GM19023 (cell line): Measurements from ENCODE around the gene RIPOR3.

ENCODE experiments used
- ATAC-seq: cut with Tn5 transposase; IDR thresholded peaks from one replicate; pipeline ENCODE4 v1.9.1; 2021; ENCODE audit warnings: mild to moderate bottlenecking, moderate library complexity; ENCODE audit not compliant: unreplicated experiment

RIPOR3 gene

DNA sequence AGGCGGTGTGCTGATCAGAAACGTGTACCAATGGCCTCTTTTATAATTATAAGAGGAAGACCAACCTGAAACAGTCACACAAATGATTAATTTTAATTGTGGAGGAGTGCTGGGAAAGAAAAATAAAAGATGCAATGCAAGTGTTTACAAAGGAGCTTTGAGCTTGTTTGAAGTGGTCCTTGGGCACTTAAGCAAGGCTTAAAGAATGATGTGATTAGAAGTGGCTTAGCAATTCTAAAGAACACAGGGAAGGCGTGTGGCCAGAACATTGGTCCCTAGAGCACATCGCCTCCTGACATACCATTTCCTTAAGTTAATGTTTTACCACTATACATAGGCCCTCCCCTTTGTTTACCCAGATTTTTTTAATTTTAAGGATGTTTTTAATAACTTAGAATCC, 155.0 kb downstream of the RIPOR3 start:
- no peak for ATAC-seq
